ENCODE results near the gene PHF12.

Gene PHF12

DNA sequence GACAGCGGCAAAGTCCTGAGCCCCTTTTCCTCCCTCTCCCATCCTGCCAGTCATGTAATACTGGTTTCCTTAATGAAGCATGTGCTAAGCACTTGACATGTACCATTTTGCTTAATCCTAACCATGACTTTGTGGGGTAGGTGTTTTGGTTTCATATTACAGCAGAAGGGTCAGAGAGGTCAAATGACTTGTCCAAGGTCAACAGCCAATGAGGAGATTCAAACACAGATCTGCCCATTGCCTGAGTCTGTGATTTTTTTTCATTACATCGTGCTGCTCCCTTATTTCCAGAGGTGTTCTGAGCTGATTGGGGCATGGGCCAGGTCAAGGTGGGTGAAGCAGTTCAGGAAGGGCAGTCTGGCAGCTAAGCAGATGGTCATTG lies 17.6 kb upstream of the PHF12 start:
- no peak overlapping the region for H3K4me3 ChIP-seq (replicated peaks; ENCODE audit: low read depth, low read length)
- DNase-seq (ENCODE audit: low read depth): no peak
- no peak for TF ChIP-seq CTCF (IDR thresholded peaks at IDR 0.05; ENCODE audit: low read length, missing control alignments)

- no peak for TF ChIP-seq CTCF (IDR thresholded peaks at IDR 0.05; ENCODE audit: low read length, missing control alignments)
- H3K4me3 ChIP-seq (replicated peaks; ENCODE audit: low read depth, low read length): no peak overlapping the region
- DNase-seq (ENCODE audit: low read depth): peak; percentile 35
Measured at GRCh38 chr17:28968231-28968913, 17.1 kb upstream of the PHF12 start.

DNA sequence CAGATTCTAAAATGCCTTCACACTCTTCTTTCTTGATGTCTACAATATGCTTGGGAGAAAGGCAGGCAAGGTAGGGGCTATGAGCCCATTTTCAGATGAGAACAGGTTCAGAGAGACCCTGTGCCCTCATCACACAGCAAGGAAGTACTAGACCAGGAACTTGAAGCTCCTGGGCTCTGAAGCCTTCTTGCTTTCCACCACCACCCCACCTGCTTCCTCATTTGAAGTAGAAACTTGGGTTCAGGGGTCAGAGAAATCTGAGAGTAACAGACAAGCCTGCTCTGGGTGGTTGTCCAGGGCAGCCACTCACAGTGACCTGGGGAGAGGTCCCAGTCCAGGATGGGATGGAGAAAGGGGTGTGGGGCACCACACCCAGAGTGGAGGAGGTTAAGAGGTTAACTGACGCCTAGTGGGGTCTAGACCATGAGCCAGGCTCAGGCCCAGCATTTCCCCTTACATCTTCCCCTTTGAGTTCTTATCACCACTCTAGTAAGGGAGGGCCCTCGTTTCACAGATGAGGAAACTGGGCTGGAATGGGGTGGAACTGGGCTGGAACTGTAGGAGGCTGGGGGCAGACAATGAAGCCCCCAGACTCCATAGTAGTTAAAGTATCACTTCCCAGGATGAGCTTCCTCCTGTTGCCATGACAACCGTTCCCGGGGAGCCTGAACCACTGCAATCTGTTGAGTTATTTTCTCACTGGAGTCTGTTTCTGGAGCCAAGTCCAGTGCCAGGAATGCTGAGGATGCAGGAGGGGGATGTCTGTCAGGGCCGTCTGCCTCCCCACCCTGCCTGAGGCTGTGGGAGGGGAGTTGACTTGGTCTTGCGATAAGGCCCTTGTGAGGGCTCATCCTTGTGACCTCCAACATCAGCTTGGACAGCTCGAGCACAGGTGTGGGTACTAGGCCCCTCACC lies 16.2 kb upstream of the PHF12 start:
- no peak for DNase-seq (ENCODE audit: low read depth)
- no peak for TF ChIP-seq CTCF (IDR thresholded peaks at IDR 0.05; ENCODE audit: low read length, missing control alignments)
- no peak overlapping the region for H3K4me3 ChIP-seq (replicated peaks; ENCODE audit: low read depth, low read length)

GRCh38 chr17:28963841-28964240 lies 12.5 kb upstream of the PHF12 start:
- DNase-seq (ENCODE audit: low read depth): no peak
- no peak for TF ChIP-seq CTCF (IDR thresholded peaks at IDR 0.05; ENCODE audit: low read length, missing control alignments)

GRCh38 chr17:28963055-28963611 lies 11.8 kb upstream of the PHF12 start:
- TF ChIP-seq CTCF (IDR thresholded peaks at IDR 0.05; ENCODE audit: low read length, missing control alignments): no peak

More at GRCh38 chr17:28963841-28964240, 12.5 kb upstream of the PHF12 start:
- no peak overlapping the region for H3K4me3 ChIP-seq (replicated peaks; ENCODE audit: low read depth, low read length)

DNA sequence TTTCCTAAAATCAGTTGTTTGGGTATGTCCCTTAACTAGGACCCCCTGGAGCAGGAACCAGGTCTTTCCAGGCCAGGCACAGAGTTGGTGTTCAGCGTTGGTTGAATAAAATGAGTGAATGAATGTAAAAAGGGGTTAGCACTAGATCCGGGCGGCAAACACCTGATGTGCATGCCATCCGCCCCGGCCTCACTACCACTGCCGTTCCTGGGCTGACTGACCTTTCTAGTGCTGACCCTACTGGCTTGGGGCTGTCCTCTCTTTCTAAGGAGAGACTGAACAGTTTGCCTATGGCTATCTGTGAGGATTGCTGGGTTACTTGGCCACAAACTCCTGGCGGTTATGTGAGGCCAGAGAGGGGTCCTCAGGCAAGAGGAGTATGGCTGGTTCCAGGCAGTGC lies 10.1 kb upstream of the PHF12 start:
- DNase-seq (ENCODE audit: low read depth): no peak
- H3K4me3 ChIP-seq (replicated peaks; ENCODE audit: low read depth, low read length): no peak overlapping the region
- no peak for TF ChIP-seq CTCF (IDR thresholded peaks at IDR 0.05; ENCODE audit: low read length, missing control alignments)

More at GRCh38 chr17:28963055-28963611, 11.8 kb upstream of the PHF12 start:
- peak; percentile 27 for DNase-seq (ENCODE audit: low read depth)
- no peak overlapping the region for H3K4me3 ChIP-seq (replicated peaks; ENCODE audit: low read depth, low read length)

Data from fibroblast of pulmonary artery (primary cell).